ENCODE results near the gene TMEM250.

DNA sequence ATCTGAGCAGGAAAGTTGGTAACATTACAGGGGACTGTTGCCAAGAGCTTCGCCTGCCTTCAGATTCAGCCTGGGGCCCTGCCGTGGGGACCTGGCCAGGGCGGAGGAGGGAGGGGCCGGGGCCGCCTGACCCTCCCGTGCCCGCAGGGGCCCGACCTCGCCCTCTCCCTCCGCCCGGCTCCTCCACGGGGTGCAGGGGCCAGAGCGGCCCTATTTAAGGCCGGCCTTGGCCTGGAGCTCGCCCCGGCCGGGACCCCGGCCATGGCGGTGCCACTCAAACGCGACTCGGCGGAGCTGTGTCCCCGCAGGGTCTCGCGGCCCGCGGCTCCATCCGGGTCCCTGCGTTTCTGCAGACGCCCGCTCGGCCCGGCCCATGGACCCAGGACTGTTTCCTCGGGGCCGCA is 757 bp downstream of the TMEM250 start:
- TF ChIP-seq ZNF274 (IDR thresholded peaks at IDR 0.05; ENCODE audit: low read depth, low read length) (no peak), YY1 (IDR thresholded peaks at IDR 0.05; ENCODE audit: insufficient read depth, insufficient read length) (no peak)

All from NT2/D1 (cell line).